GM13977 (cell line): ENCODE data around the gene CHD2.

Source experiments
- DNase-seq: peaks from one replicate; pipeline ENCODE4 v3.0.0; 2012; ENCODE audit warnings: low spot score
- CTCF ChIP-seq: IDR thresholded peaks from 2 replicates; pipeline ENCODE4 v1.5.1; 2012; ENCODE audit warnings: mild to moderate bottlenecking, control low read depth; ENCODE audit not compliant: insufficient read depth; ENCODE audit errors: extremely low read depth, missing control alignments
- in situ Hi-C: fragments of 300-500 bp; cut with MboI; formaldehyde crosslinking; loops from one replicate; pipeline ENCODE4 v1.12.0; 2022; ENCODE audit warnings: low sequenced_read_pairs, low pct_unique_long_range_greater_than_20kb, mixed read lengths, inconsistent platforms; ENCODE audit not compliant: unreplicated experiment

CHD2 gene

GRCh38 chr15:93068581-93069199, 168.6 kb downstream of the CHD2 start:
- no peak for TF ChIP-seq CTCF
- in situ Hi-C loops, result no loop called here
- no peak for DNase-seq

GRCh38 chr15:93070132-93070531, 170.0 kb downstream of the CHD2 start:
- in situ Hi-C loops, result no loop called here

GRCh38 chr15:93070551-93071296, 170.6 kb downstream of the CHD2 start:
- no peak for DNase-seq
- TF ChIP-seq CTCF, result no peak
- in situ Hi-C loops, result no loop called here

More at GRCh38 chr15:93070132-93070531, 170.0 kb downstream of the CHD2 start:
- DNase-seq, result no peak
- TF ChIP-seq CTCF, result no peak

GRCh38 chr15:93071469-93071936, 171.4 kb downstream of the CHD2 start:
- TF ChIP-seq CTCF, result no peak
- in situ Hi-C loops, result no loop called here
- no peak for DNase-seq

GRCh38 chr15:93072011-93072410, 171.9 kb downstream of the CHD2 start:
- TF ChIP-seq CTCF, result no peak
- no peak for DNase-seq
- in situ Hi-C loops, result no loop called here

GRCh38 chr15:93072411-93073394, 172.6 kb downstream of the CHD2 start:
- no peak for TF ChIP-seq CTCF
- in situ Hi-C loops, result no loop called here
- no peak for DNase-seq
